ENCODE measurements around the gene PCDHB12.
A peak's percentile ranks its signal among the peaks of the same experiment; 100 is the strongest.
"Not testable (repeated sequence)": the region's sequence is repeated elsewhere in the genome, so short reads cannot be mapped to it uniquely, and the experiment has no call there.

PCDHB12 gene

DNA sequence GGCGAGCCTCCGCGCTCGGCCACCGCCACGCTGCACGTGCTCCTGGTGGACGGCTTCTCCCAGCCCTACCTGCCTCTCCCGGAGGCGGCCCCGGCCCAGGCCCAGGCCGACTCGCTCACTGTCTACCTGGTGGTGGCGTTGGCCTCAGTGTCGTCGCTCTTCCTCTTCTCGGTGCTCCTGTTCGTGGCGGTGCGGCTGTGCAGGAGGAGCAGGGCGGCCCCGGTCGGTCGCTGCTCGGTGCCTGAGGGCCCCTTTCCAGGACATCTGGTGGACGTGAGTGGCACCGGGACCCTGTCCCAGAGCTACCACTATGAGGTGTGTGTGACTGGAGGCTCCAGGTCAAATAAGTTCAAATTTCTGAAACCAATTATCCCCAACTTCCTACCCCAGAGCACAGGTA is 2.3 kb downstream of the PCDHB12 start:
- DNase-seq: not testable (repeated sequence)

DNA sequence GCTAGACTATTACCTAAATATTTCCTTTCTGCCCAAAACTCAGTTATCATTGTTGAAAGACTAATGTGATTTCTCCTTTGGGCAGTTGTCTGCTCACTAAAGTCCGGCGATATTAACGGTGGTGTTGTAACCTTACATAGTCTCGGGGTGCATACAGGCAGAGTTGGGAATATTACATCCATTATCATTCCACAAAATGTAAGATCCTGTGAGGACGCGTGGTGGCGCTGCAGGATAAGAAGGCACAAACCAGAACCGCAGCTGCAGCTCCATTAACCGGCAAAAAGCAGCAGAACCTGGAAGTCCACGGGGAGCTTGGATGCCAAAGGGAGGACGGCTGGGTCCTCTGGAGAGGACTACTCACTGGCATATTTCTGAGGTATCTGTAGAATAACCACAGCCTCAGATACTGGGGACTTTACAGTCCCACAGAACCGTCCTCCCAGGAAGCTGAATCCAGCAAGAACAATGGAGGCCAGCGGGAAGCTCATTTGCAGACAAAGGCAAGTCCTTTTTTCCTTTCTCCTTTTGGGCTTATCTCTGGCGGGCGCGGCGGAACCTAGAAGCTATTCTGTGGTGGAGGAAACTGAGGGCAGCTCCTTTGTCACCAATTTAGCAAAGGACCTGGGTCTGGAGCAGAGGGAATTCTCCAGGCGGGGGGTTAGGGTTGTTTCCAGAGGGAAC is 5.3 kb downstream of the PCDHB12 start, which contains the start of gene PCDHB13:
TSS of gene PCDHB13 (plus strand) at position 264 of the 684 bp plus-strand sequence. CDS start at position 469, 205 bp downstream.
- DNase-seq: not testable (repeated sequence)

DNA sequence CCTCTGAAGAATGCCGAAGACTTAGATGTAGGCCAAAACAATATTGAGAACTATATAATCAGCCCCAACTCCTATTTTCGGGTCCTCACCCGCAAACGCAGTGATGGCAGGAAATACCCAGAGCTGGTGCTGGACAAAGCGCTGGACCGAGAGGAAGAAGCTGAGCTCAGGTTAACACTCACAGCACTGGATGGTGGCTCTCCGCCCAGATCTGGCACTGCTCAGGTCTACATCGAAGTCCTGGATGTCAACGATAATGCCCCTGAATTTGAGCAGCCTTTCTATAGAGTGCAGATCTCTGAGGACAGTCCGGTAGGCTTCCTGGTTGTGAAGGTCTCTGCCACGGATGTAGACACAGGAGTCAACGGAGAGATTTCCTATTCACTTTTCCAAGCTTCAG is 6.1 kb downstream of the PCDHB12 start:
- DNase-seq: not testable (repeated sequence)

DNA sequence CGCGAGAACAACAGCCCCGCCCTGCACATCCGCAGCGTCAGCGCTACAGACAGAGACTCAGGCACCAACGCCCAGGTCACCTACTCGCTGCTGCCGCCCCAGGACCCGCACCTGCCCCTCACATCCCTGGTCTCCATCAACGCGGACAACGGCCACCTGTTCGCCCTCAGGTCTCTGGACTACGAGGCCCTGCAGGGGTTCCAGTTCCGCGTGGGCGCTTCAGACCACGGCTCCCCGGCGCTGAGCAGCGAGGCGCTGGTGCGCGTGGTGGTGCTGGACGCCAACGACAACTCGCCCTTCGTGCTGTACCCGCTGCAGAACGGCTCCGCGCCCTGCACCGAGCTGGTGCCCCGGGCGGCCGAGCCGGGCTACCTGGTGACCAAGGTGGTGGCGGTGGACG is 7.0 kb downstream of the PCDHB12 start:
- not testable (repeated sequence) for DNase-seq

DNA sequence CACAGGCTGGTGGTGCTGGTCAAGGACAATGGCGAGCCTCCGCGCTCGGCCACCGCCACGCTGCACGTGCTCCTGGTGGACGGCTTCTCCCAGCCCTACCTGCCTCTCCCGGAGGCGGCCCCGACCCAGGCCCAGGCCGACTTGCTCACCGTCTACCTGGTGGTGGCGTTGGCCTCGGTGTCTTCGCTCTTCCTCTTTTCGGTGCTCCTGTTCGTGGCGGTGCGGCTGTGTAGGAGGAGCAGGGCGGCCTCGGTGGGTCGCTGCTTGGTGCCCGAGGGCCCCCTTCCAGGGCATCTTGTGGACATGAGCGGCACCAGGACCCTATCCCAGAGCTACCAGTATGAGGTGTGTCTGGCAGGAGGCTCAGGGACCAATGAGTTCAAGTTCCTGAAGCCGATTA is 7.5 kb downstream of the PCDHB12 start:
- not testable (repeated sequence) for DNase-seq

DNA sequence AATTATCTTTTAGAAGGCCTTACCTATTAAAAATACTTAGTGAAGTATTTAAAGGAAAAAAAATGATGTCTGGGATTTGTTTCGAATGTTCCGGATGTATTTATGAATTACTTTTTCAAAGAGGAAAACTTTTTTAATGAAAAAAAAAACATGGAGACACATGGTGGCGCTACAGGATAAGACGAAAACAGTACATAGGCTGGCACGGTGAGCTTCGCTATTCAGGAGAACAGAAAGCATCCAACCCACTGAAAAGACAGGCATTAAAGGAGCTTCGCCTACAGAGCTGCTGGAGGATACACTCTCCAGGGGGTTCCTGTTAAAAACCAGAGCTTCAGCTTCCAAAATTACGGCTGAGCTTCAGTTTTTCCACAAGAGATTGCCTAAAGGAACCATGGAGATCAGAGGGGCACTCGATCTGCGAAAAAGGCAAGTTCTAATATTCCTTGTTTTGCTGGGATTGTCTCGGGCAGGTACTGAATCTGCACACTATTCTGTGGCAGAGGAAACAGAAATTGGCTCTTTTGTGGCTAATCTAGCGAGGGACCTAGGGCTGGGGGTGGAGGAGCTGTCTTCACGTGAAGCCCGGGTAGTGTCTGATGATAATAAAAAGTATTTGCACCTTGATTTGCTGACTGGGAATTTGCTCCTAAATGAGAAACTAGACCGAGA is 14.7 kb downstream of the PCDHB12 start, which contains the start of gene PCDHB14:
TSS of gene PCDHB14 (plus strand) at position 232 of the 672 bp plus-strand sequence. CDS start at position 395, 163 bp downstream.
- peak; percentile 51 for DNase-seq

DNA sequence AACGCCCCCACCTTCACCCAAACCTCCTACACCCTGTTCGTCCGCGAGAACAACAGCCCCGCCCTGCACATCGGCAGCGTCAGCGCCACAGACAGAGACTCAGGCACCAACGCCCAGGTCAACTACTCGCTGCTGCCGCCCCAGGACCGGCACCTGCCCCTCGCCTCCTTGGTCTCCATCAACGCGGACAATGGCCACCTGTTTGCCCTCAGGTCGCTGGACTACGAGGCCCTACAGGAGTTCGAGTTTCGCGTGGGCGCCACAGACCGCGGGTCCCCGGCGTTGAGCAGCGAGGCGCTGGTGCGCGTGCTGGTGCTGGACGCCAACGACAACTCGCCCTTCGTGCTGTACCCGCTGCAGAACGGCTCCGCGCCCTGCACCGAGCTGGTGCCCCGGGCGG is 16.3 kb downstream of the PCDHB12 start:
- DNase-seq: not testable (repeated sequence)

DNA sequence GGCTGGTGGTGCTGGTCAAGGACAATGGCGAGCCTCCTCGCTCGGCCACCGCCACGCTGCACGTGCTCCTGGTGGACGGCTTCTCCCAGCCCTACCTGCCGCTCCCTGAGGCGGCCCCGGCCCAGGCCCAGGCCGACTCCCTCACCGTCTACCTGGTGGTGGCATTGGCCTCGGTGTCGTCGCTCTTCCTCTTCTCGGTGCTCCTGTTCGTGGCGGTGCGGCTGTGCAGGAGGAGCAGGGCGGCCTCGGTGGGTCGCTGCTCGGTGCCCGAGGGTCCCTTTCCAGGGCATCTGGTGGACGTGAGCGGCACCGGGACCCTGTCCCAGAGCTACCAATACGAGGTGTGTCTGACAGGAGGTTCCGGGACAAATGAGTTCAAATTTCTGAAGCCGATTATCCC is 16.9 kb downstream of the PCDHB12 start:
- not testable (repeated sequence) for DNase-seq

DNA sequence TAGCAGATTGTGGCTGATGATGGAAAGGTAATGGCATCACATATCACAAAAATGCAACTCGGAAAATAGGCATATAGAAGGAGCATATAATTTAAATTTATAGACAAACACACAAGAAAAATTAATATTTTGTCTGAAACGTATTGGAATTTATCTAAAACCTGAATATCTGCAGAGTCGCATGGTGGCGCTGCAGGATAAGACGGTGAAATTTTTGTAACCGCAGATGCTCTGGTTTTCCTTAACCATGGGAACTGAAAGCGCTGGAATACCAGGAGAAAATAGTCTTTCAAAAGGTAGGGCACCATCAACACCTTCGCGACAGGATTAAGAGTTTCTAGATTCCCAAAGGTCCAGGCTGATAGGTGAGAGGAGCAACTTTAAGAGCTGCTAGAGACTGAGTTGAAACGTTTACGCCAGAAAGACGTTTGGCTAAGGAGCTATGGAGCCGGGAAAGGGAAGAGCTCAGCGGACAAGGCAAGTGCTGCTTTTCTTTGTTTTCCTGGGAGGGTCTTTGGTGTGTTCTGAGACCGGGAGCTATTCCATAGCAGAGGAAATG is 25.7 kb downstream of the PCDHB12 start:
- no peak for DNase-seq

DNA sequence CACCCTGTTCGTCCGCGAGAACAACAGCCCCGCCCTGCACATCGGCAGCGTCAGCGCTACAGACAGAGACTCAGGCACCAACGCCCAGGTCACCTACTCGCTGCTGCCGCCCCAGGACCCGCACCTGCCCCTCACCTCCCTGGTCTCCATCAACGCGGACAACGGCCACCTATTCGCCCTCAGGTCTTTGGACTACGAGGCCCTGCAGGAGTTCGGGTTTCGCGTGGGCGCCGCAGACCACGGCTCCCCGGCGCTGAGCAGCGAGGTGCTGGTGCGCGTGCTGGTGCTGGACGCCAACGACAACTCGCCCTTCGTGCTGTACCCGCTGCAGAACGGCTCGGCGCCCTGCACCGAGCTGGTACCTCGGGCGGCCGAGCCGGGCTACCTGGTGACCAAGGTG is 27.4 kb downstream of the PCDHB12 start:
- DNase-seq: not testable (repeated sequence)

DNA sequence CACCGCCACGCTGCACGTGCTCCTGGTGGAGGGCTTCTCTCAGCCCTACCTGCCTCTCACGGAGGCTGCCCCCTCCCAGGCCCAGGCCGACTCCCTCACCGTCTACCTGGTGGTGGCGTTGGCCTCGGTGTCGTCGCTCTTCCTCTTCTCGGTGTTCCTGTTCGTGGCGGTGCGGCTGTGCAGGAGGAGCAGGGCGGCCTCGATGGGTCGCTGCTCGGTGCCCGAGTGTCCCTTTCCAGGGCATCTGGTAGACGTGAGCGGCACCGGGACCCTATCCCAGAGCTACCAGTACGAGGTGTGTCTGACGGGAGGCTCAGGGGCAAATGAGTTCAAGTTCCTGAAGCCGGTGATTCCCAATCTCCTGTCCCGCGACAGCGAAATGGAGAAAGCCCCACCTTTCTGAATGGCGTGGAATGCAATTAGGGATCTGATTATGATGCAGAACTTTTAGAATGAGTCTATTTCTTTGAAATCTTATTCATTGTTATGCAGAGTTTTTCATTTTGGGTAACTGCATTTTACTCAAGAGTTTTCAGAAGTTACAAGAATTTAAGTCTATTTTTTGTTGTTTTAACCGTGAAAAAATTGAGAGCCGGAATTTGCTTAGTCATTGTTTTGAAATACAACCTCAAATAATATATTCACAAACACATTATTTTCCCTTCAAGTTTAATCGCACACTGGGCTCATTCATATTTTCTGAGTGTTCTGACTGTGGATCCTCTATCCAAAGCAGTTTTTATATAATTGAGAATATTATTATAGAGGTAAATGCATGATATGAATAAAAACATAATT is 28.2 kb downstream of the PCDHB12 start:
- no peak for DNase-seq

DNA sequence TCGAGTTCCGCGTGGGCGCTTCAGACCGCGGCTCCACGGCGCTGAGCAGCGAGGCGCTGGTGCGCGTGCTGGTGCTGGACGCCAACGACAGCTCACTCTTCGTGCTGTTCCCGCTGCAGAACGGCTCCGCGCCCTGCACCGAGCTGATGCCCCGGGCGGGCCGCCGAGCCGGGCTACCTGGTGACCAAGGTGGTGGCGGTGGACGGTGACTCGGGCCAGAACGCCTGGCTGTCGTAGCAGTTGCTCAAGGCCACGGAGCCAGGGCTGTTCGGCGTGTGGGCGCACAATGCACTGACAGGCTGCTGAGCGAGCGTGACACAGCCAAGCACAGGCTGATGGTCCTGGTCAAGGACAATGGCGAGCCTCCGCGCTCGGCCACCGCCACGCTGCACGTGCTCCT is 33.0 kb downstream of the PCDHB12 start:
- DNase-seq: no peak

DNA sequence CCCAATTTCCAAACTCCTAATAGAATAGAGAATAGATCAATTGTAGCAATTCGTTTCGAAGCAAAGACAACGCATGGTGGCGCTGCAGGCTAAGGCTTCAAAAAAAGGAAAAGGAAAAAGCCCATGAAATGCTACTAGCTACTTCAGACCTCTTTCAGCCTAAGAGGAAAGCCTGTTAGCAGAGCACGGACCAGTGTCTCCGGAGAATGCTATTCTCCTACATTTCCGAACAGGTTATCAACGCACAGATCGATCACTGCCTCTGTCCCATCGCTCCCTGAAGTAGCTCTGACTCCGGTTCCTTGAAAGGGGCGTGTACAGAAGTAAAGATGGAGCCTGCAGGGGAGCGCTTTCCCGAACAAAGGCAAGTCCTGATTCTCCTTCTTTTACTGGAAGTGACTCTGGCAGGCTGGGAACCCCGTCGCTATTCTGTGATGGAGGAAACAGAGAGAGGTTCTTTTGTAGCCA is 36.8 kb downstream of the PCDHB12 start, which contains the start of gene PCDHB15:
TSS of gene PCDHB15 (plus strand) at position 146 of the 468 bp plus-strand sequence. CDS start at position 330, 184 bp downstream.
- DNase-seq: peak; percentile 14

DNA sequence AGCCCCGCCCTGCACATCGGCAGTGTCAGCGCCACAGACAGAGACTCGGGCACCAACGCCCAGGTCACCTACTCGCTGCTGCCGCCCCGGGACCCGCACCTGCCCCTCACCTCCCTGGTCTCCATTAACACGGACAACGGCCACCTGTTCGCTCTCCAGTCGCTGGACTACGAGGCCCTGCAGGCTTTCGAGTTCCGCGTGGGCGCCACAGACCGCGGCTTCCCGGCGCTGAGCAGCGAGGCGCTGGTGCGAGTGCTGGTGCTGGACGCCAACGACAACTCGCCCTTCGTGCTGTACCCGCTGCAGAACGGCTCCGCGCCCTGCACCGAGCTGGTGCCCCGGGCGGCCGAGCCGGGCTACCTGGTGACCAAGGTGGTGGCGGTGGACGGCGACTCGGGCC is 38.5 kb downstream of the PCDHB12 start:
- DNase-seq: not testable (repeated sequence)

DNA sequence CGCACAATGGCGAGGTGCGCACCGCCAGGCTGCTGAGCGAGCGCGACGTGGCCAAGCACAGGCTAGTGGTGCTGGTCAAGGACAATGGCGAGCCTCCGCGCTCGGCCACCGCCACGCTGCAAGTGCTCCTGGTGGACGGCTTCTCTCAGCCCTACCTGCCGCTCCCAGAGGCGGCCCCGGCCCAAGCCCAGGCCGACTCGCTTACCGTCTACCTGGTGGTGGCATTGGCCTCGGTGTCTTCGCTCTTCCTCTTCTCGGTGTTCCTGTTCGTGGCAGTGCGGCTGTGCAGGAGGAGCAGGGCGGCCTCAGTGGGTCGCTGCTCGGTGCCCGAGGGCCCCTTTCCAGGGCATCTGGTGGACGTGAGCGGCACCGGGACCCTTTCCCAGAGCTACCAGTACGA is 38.9 kb downstream of the PCDHB12 start:
- DNase-seq: not testable (repeated sequence)

DNA sequence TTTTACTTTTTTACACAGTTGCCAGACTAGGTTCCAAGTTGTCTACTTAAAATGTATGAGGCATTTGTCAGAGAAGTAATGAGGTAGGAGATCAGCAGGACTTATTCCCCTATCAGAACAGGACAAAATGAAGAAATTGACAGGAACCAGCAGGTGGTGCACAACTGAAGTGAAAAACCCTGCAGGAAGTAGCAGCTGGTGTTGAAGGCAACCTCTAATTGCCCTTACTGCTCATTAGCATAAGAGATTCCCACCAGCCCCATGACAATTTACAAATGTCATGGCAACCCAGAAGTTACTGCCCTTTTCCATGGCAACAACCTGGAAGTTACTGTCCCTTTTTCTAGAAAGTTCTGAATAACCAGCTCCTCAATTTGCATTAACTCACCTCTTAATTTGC is 42.1 kb downstream of the PCDHB12 start:
- no peak for DNase-seq

DNA sequence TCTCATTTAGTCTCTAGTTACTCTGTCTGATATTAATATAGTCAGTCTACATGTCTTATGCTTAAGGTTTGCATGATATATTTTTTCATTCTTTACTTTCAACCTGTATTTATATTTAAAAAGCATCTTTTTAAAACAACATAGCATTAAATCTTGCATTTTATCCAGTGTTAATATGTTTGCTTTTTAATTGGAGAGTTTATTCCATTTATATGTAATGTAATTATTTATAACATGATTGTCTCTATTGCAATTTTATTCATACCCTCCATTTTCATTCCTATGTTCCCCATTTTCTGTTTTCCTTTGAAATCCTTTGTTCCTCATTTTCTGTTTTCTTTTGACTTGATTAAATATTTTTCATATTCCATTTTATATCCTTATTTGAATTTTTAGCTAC is 49.9 kb downstream of the PCDHB12 start:
- DNase-seq: no peak

DNA sequence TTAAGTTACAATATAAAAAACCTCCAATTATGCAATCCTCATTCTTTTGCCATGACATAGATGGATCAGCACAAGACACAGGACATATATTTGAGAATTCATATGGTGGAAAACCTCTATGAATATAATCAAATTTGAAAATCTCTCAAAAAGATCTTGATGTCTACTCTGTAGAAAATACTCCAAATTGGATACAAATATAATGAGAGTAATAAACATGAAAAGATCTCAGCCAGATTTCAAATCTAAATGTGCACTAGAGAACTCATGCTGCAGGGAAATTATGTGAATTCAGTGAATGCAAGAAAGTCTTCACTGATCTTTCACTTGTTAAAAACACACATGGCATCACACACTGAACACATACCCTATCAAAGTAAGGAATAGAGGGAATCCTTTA is 50.4 kb downstream of the PCDHB12 start:
- DNase-seq: no peak

DNA sequence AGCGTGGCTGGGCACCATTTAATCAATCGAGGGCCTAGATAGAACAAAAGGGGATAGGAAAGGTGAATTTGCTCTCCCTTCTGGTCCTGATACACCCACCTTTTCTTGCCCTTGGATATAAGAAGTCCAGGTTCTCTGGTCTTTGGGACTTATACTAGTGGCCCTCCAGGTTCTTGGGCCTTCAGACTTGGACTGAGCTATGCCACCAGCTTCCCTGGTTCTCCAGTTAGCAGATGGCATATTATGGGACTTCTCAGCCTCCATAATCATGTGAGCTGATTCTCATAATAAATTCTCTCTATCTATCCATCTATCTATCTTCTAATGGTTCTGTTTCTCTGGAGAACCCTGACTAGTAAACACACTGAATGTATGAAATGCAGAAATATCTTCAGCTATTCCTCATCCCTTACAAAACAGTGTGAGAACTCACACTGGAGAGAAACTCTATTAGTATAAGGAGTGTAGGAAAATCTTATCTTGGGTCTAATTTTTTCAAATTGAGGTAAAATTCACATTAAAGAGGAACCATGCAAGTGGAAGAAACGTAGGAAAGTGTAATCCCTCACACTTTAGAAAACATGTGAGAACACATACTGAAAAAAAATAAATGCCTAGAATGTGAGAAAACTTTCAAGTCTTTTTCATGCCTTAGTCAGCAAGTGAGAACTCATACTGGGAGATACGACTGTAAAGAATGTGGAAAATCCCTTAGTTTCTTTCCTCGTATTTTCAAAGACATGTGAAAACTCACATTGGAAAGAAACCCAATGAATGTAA is 52.1 kb downstream of the PCDHB12 start:
- no peak for DNase-seq

DNA sequence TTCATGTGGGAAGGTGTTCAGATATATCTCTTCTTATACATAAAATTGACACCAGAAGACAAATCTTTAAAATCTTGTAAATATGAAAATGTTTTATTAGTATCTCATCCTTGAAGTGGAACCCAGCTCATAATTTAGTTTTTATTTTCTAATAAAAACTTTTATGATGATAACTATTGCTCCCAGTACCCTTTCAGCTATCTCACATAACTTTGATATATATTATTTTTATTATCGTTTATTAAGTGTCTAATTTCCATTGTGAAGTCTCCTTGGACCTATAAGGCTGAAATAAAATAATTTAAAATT is 52.7 kb downstream of the PCDHB12 start:
- no peak for DNase-seq
